RWPE1 (cell line): ENCODE data around the gene MPDZ.

Experiments
- CTCF ChIA-PET: fragments of 350-600 bp; sonication (Branson Sonifier 250); formaldehyde crosslinking; extraction: SDS; loops from one replicate; lab custom pipeline; 2021; lab: Yijun Ruan, JAX
- POLR2A ChIA-PET: fragments of 400-600 bp; formaldehyde crosslinking; extraction: SDS; loops from one replicate; lab custom pipeline; 2020; ENCODE audit warnings: antibody characterized with exemption; ENCODE audit not compliant: low non-redundant PET; lab: Yijun Ruan, JAX
- DNase-seq: peaks from one replicate; pipeline ENCODE4 v3.0.0; 2012; ENCODE audit warnings: low spot score
- H3K27ac ChIP-seq: fragments of 450-650 bp; 2 replicates; pipeline ENCODE4 v1.5.1; 2017
- TF ChIP-seq, protein P1 (sequence below): fragments of 450-650 bp; conservative IDR thresholded peaks from 2 replicates; pipeline ENCODE4 v1.5.1; 2017; ENCODE audit warnings: low read depth, mild to moderate bottlenecking

MPDZ gene

GRCh38 chr9:13128266-13128860 is 151.1 kb downstream of the MPDZ start:
- POLR2A ChIA-PET, result no interaction called here
- H3K27ac ChIP-seq, result no peak overlapping the region
- no peak for DNase-seq
- CTCF ChIA-PET, result no interaction called here
- TF ChIP-seq, protein P1, sequence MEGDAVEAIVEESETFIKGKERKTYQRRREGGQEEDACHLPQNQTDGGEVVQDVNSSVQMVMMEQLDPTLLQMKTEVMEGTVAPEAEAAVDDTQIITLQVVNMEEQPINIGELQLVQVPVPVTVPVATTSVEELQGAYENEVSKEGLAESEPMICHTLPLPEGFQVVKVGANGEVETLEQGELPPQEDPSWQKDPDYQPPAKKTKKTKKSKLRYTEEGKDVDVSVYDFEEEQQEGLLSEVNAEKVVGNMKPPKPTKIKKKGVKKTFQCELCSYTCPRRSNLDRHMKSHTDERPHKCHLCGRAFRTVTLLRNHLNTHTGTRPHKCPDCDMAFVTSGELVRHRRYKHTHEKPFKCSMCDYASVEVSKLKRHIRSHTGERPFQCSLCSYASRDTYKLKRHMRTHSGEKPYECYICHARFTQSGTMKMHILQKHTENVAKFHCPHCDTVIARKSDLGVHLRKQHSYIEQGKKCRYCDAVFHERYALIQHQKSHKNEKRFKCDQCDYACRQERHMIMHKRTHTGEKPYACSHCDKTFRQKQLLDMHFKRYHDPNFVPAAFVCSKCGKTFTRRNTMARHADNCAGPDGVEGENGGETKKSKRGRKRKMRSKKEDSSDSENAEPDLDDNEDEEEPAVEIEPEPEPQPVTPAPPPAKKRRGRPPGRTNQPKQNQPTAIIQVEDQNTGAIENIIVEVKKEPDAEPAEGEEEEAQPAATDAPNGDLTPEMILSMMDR, result no peak

GRCh38 chr9:13127131-13127530 is 152.4 kb downstream of the MPDZ start:
- POLR2A ChIA-PET, result no interaction called here
- no peak for DNase-seq
- TF ChIP-seq, protein P1, result no peak
- H3K27ac ChIP-seq, result no peak overlapping the region
- CTCF ChIA-PET, result no interaction called here

GRCh38 chr9:13125261-13125660 is 154.2 kb downstream of the MPDZ start:
- ChIA-PET CTCF (interaction anchor here (0.7 kb wide), 1 partner anchor 422 kb away, joined by 3 read pairs; no protein-coding TSS in a partner anchor), POLR2A (no interaction called here)
- no peak overlapping the region for H3K27ac ChIP-seq
- TF ChIP-seq, protein P1, result no peak
- DNase-seq, result no peak

GRCh38 chr9:13122756-13123369 is 156.6 kb downstream of the MPDZ start:
- no peak overlapping the region for H3K27ac ChIP-seq
- TF ChIP-seq, protein P1, result no peak
- ChIA-PET POLR2A (no interaction called here), CTCF (no interaction called here)
- no peak for DNase-seq

GRCh38 chr9:13118313-13118712 is 161.2 kb downstream of the MPDZ start:
- CTCF ChIA-PET, result no interaction called here

GRCh38 chr9:13116292-13116691 is 163.2 kb downstream of the MPDZ start:
- DNase-seq, result no peak
- CTCF ChIA-PET, result no interaction called here
- no peak overlapping the region for H3K27ac ChIP-seq
- POLR2A ChIA-PET, result no interaction called here
- TF ChIP-seq, protein P1, result no peak

More at GRCh38 chr9:13118313-13118712, 161.2 kb downstream of the MPDZ start:
- no peak overlapping the region for H3K27ac ChIP-seq
- POLR2A ChIA-PET, result no interaction called here
- DNase-seq, result no peak
- TF ChIP-seq, protein P1, result no peak
